ENCODE measurements around the gene DDX17.

The DDX17 gene

DNA sequence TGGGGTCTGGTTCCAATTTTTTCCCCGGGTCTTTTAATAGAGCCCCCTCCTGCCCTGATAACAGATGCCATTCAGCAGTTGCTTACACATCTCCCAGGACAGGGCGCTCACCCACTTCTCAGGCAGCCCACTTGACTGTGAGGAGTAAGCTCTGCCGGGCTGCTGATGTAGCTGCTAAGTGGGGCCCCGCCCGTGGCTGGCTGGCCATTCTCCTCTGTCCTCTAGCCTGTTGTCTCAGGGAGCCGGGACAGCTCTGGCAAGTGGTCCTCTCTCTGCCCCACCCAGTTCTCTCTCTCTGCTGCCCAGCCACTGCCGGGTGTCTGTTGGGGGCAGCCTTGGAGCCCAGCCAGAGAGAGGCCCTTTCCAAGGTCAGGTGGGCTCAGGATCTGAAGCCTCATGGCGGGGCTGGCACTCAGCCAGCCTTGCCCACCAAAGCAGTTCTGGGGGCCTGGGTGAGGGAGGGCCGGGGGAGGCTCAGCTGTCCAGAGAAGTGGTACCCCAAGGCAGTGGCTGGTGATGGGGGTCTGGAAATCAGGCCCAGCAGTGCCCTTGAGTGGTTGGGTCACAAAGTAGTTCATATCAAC is 60.0 kb downstream of the DDX17 start:
- DNase-seq = no peak

GRCh38 chr22:38444783-38445182 is 61.3 kb downstream of the DDX17 start:
- no peak for DNase-seq

GRCh38 chr22:38443628-38444521 is 62.2 kb downstream of the DDX17 start:
- DNase-seq = no peak

DNA sequence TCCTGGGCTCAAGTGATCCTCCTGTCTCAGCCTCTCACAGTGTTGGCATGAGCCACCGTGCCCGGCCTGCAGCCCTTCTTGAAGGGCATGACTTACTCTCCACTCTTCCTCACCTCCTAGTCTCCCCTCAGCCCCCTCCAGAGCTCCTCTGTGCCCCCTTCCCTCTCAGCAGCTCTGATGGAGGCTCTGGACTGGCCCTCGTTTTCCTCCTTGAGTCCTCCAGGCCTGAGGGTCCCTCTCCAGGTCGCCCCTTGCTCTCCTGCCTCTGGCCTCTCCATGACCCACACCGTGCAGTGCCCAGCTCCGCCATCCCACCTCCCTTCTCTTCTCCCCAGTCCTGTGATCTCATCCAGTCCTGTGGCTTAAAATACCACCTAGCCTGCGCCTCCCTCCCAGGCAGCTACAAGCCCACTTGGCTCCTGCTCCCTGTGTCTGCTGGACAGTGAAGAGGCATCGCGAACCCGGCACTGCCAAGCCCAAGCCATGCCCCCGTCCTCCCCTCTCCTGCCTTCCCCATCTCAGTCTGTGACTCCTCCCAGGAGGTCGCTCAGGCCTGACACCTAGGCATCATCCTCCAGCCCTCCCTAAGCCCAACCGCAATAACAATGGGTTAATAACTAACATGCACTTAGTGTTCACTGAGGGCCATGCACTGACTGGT is 63.0 kb downstream of the DDX17 start:
- DNase-seq = no peak

DNA sequence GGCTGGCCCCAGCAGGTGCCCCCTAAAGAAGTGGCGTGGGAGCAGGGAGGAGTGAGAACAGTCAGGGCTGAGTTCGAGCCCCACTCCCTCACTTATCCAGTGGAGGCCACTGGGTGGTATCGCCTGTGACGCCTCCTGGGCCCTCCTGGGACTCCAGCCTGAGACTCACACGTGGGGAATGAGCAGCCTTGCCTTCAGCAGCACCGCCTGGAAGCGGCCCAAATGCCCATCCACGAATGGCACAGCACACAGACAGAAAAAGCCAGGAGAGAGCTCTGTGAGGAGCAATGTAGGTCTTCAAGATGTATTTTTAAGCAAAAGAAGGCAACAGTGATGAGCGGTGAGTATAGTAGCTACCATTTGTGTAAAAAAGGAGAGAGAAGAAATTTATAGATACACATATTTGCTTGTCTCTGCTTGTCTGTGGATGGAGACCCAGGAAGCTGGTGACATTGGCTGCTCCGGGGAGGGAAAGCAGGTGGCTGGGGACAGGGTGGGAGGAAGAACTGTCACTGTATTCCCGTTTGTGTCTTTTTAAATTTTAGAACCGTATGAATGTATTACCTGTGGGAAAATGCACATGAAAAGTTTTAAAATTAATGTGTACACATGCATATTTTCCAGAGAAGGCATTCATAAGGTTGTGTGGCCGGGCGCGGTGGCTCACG is 64.4 kb downstream of the DDX17 start:
- no peak for DNase-seq

DNA sequence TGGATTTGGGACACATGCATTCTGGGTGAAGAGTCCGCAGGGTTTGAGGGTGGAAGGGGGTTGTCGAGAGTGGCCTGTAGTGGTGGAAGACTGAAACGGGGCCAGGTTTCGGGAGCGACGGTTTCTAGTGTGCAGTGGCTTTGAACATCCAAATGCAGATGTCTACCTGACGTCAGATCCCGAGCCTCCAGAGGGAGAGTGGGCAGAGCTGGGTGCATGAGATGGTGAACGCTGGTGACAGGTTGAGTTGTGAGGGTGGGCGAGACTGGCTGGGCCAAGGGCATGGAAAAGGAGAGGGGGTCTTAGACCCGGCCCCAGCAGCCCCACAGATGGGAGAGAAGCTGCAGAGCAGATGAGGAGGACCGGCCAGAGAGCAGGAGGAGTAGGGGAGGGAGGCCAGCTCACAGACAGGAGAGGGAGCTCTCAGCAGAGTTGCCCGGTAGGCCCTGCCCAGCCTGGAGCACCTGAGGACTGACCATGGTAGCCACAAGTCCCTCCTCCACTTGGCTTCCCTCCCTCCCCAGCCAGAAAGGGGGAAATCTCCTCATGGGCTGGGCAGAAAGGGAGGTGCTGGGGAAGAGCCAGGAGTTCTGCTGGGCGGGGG is 65.3 kb downstream of the DDX17 start:
- DNase-seq = no peak

GRCh38 chr22:38437416-38437815 is 68.7 kb downstream of the DDX17 start:
- no peak for DNase-seq

GRCh38 chr22:38436629-38437395 is 69.3 kb downstream of the DDX17 start:
- no peak for DNase-seq

- no peak for DNase-seq
These were observed 70.1 kb downstream of the DDX17 start for GRCh38 chr22:38435965-38436364.

GRCh38 chr22:38435010-38435409 is 71.1 kb downstream of the DDX17 start:
- no peak for DNase-seq

- DNase-seq = no peak
These were observed 72.2 kb downstream of the DDX17 start for GRCh38 chr22:38433871-38434270.

All from stimulated activated CD4-positive, alpha-beta T cell treated with anti-CD3 and anti-CD28 coated beads, Interleukin-4, amount 100 ng/mL, for 24 hours (primary cell).